Thoracic aorta endothelial cell (primary cell): Measurements from ENCODE around the gene TNN. TPM values are rescaled to one million over a fixed set of nuclear protein-coding genes. Genes with fewer than 3 reads are reported as not detected.

ENCODE experiments used
- small RNA-seq: library from RNA; depleted of rRNA; stranded (forward); fragments of <200 nt; gene quantifications from one replicate; pipeline ENCODE3, GENCODE V24; 2012
- total RNA-seq: library from RNA; depleted of rRNA; stranded (reverse); fragments of >200 nt; gene quantifications from 2 replicates; pipeline ENCODE4 v1.2.3, GENCODE V29; 2012

Gene TNN, protein sequence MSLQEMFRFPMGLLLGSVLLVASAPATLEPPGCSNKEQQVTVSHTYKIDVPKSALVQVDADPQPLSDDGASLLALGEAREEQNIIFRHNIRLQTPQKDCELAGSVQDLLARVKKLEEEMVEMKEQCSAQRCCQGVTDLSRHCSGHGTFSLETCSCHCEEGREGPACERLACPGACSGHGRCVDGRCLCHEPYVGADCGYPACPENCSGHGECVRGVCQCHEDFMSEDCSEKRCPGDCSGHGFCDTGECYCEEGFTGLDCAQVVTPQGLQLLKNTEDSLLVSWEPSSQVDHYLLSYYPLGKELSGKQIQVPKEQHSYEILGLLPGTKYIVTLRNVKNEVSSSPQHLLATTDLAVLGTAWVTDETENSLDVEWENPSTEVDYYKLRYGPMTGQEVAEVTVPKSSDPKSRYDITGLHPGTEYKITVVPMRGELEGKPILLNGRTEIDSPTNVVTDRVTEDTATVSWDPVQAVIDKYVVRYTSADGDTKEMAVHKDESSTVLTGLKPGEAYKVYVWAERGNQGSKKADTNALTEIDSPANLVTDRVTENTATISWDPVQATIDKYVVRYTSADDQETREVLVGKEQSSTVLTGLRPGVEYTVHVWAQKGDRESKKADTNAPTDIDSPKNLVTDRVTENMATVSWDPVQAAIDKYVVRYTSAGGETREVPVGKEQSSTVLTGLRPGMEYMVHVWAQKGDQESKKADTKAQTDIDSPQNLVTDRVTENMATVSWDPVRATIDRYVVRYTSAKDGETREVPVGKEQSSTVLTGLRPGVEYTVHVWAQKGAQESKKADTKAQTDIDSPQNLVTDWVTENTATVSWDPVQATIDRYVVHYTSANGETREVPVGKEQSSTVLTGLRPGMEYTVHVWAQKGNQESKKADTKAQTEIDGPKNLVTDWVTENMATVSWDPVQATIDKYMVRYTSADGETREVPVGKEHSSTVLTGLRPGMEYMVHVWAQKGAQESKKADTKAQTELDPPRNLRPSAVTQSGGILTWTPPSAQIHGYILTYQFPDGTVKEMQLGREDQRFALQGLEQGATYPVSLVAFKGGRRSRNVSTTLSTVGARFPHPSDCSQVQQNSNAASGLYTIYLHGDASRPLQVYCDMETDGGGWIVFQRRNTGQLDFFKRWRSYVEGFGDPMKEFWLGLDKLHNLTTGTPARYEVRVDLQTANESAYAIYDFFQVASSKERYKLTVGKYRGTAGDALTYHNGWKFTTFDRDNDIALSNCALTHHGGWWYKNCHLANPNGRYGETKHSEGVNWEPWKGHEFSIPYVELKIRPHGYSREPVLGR (N-terminal part only)
- not detected in 2 replicates for total RNA-seq

DNA sequence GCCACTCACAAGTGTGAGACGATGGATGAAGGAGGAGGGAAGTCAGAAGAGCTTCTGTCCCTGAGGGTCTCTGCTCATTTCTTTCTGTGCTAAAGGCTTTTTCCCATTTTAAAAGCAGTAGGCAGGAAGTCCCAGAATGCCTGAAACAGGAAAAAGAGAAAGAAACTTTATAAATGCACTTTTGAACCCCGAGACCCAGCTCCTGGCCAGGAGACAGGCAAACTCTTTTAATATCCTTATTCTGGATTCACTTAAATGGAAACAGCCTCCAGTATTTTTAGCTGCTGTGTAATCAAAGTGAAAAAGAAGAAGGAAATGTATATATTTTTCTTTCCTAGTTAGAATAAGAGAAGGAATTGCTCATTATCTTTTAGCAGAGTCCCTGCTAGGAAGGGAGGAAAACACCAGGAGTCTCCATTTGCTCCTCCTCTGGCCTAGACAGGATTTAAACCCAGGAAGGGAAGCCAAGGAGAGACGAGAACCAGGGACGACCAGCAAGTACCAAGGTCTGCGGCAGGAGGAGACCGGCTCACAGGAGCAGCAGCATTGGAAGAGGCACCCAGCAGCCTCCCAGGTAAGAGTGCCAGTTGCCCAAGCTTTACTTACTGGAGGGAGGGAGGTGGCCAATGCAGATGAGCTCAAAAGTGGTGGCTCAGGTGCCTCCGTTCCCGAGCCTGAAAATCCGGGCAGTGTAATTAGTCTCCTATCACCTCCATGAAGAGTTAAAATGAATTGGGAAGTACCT is at the start of gene TNN:
TSS of gene TNN (plus strand) at position 472 of the 745 bp plus-strand sequence. CDS start 9,586 bp downstream, outside the sequence.

DNA sequence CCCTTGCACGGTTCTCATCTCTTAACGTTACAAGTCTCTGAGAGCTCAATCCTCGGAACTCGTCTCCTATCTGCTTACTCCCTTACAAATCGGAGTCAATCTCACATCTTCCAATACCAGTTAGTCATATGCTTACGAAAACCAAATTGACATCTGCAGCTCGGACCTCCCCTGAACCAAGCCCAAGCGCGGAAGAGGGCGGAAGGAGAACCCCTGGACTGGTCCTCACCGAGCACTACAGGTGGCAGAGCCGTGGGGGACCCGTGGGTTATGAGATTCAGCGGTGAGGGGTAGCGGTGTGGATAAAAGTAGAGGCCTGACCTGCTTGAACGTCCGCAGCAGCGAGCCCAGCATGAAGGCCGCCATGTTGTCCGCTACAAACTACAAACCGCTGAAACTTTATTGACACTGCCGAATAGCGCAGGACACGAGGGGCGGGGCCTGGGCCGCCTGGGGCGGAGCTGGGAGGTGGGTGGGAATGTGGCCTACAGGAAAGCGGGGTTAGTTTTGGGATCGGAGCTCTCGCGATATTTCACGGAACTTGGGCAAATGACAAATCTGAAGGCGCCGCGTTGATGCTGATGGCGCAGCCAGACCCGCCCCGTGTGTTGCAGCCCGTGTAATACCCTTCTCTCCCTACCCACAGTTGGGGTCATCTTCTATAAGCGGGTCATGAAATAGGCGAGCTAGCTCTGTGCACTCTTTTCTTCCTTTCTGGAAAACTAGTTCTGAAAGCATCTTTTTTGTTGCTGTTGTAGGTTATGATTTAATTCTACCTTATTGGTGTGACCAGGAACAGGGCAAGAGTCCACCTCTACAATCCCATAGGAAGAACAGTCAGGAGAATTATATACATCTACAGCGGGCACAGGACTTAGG is 44.4 kb upstream of the TNN start, which contains the start of gene MRPS14:
TSS of gene MRPS14 (minus strand) at position 383 of the 879 bp plus-strand sequence. CDS start at position 366, 17 bp downstream.

DNA sequence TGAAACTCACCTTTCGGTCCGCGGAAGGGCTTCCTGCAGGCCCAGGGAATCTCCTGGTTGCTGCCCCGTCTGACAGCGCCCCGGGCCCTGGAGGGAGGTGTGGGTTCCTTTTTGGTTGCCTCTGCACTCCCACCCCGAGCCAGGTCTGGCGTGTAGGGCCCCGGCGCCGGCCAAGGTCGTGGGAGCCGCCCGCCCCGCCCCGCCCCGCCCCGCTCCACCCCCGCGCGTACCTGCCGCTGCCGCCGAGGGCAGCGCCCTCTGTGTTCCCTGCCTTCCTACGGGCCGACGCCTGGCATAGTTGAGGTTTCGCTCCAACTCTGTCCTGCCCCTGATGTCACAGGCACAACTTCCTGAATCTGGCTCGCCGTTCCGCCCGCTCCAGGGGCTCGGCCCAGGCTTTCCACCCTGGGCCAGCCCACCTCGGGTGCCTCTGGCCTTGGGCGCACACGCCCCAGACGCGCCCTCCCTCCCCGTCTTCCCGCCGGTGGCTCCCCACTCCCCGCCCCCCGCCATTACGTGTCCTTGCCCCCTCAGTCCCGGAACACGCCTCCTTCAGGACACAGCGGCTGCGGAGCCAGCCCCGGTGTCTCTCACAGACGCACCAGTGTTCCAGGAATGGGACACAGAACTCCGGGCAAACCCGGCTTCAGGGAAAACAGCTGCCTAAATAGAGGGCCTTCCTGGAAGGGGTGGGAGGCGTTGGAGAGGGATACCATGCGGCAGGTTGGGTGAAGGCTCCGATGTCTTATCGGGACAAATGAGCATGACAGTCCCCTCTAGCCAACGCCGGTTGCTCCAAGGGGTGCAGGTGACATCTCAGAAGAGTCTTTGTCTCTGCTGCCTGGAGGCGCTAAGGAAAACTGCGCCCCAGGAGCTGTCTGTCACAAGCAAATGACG is 125.2 kb downstream of the TNN start, which contains the start of gene KIAA0040:
TSS of gene KIAA0040 (minus strand) at position 147 of the 897 bp plus-strand sequence. CDS start 31,763 bp downstream, outside the sequence.

Small RNA genes within 50 kb of the gene (small RNA-seq; reads per million reads assigned to genes)
- gene RF00019 = not detected

Other genes with a start within 250 kb of the TNN start
- 141 and 193 TPM in 2 replicates for gene CACYBP, start 67.9 kb upstream of the TNN start, total RNA-seq
- 23.9 and 25.1 TPM in 2 replicates for gene MRPS14, start 44.4 kb upstream of the TNN start, total RNA-seq
- gene KIAA0040, start 124.9 kb downstream of the TNN start, total RNA-seq = 34.4 and 54.3 TPM in 2 replicates